Gastroesophageal sphincter (tissue), 3 donors: ENCODE measurements around the gene LRP1B.

Experiments used
- CTCF ChIP-seq, 4 experiments: fragments of 200-600 bp in 2 of 4; fragments of 450-650 bp in 2 of 4; sonication (generic) in 1 of 4; IDR thresholded peaks; one replicate each; pipeline ENCODE4 v1.5.1; 2017 to 2019; ENCODE audit warnings: antibody characterized with exemption in 4 of 4, mild to moderate bottlenecking in 2 of 4, moderate library complexity in 2 of 4
- POLR2A ChIP-seq, 2 donors: fragments of 450-650 bp; IDR thresholded peaks; one replicate each; pipeline ENCODE4 v1.6.1; 2017; ENCODE audit warnings: antibody characterized with exemption in 2 of 2, mild to moderate bottlenecking in 2 of 2, moderate library complexity in 1 of 2
- POLR2AphosphoS5 ChIP-seq: sonication (generic); formaldehyde crosslinking; IDR thresholded peaks from one replicate; pipeline ENCODE4 v1.6.1; 2017; ENCODE audit warnings: antibody characterized with exemption

DNA sequence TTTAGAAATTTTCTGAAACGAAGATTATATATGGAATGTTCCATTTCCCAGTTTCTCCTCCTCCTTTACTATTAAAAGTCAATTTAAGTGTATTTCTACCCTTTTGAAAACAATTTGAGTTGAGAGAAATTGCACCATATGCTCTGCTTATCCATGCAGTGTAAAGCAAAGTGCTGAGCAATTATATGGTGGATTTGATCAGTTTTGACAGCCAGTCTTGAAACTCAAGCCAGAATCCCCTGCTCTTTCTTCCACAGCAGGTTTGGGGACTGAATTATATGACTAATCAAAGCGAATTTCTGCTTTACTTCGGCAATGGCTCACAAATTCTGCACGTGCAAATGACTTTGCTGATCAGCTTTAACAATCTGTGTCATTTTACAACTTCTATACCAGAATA is 1183.6 kb downstream of the LRP1B start:
- TF ChIP-seq POLR2A (IDR thresholded peaks at IDR 0.05) (no peak), CTCF (IDR thresholded peaks at IDR 0.05) (no peak), POLR2AphosphoS5 (no peak)
